RWPE2 (cell line): ENCODE data around the gene TLX1.

ENCODE experiments used
- ATAC-seq: fragments of 200-7000 bp; cut with Tn5 transposase; 3 replicates; pipeline ENCODE4 v1.9.1; 2021; ENCODE audit warnings: low read depth
- DNase-seq: peaks from one replicate; pipeline ENCODE4 v3.0.0-alpha.2; 2020; ENCODE audit warnings: low spot score
- H3K27ac ChIP-seq: fragments of 450-650 bp; 2 replicates; pipeline ENCODE4 v1.5.1; 2017; ENCODE audit warnings: mild to moderate bottlenecking; ENCODE audit not compliant: poor library complexity, severe bottlenecking
- H3K27me3 ChIP-seq: fragments of 250-450 bp; sonication (Bioruptor Pico); 2 replicates; pipeline ENCODE4 v1.5.1; 2021; ENCODE audit warnings: mild to moderate bottlenecking, moderate library complexity; ENCODE audit not compliant: insufficient read depth, poor library complexity, severe bottlenecking
- H3K36me3 ChIP-seq: fragments of 250-450 bp; sonication (Bioruptor Pico); 2 replicates; pipeline ENCODE4 v1.5.1; 2020; ENCODE audit warnings: low read depth, mild to moderate bottlenecking, moderate library complexity
- H3K4me1 ChIP-seq: fragments of 250-450 bp; sonication (Bioruptor Pico); 2 replicates; pipeline ENCODE4 v1.5.1; 2021; ENCODE audit warnings: mild to moderate bottlenecking, moderate library complexity; ENCODE audit not compliant: insufficient read depth, poor library complexity, severe bottlenecking
- H3K4me3 ChIP-seq: fragments of 250-450 bp; sonication (Bioruptor Pico); 2 replicates; pipeline ENCODE4 v1.5.1; 2021; ENCODE audit warnings: mild to moderate bottlenecking, moderate library complexity; ENCODE audit not compliant: severe bottlenecking
- H3K9me3 ChIP-seq: fragments of 250-450 bp; sonication (Bioruptor Pico); 2 replicates; pipeline ENCODE4 v1.5.1; 2021; ENCODE audit warnings: mild to moderate bottlenecking, moderate library complexity; ENCODE audit not compliant: severe bottlenecking
- TF ChIP-seq, protein P1 (sequence below): fragments of 450-650 bp; IDR thresholded peaks from one replicate; pipeline ENCODE4 v1.5.1; 2017; ENCODE audit warnings: mild to moderate bottlenecking, moderate library complexity; ENCODE audit not compliant: poor library complexity, severe bottlenecking

Gene TLX1

GRCh38 chr10:101133489-101134298, 2.6 kb downstream of the TLX1 start:
- DNase-seq (no peak), ATAC-seq (no peak)
- Histone ChIP-seq H3K27me3 (peaks cover 97% of the 10 kb centered on the region), H3K4me1 (no peaks in the 10 kb centered on the region), H3K9me3 (no peaks in the 10 kb centered on the region), H3K4me3 (no peak overlapping the region), H3K27ac (no peak overlapping the region), H3K36me3 (no peaks in the 10 kb centered on the region)
- TF ChIP-seq, protein P1, sequence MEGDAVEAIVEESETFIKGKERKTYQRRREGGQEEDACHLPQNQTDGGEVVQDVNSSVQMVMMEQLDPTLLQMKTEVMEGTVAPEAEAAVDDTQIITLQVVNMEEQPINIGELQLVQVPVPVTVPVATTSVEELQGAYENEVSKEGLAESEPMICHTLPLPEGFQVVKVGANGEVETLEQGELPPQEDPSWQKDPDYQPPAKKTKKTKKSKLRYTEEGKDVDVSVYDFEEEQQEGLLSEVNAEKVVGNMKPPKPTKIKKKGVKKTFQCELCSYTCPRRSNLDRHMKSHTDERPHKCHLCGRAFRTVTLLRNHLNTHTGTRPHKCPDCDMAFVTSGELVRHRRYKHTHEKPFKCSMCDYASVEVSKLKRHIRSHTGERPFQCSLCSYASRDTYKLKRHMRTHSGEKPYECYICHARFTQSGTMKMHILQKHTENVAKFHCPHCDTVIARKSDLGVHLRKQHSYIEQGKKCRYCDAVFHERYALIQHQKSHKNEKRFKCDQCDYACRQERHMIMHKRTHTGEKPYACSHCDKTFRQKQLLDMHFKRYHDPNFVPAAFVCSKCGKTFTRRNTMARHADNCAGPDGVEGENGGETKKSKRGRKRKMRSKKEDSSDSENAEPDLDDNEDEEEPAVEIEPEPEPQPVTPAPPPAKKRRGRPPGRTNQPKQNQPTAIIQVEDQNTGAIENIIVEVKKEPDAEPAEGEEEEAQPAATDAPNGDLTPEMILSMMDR = no peak

DNA sequence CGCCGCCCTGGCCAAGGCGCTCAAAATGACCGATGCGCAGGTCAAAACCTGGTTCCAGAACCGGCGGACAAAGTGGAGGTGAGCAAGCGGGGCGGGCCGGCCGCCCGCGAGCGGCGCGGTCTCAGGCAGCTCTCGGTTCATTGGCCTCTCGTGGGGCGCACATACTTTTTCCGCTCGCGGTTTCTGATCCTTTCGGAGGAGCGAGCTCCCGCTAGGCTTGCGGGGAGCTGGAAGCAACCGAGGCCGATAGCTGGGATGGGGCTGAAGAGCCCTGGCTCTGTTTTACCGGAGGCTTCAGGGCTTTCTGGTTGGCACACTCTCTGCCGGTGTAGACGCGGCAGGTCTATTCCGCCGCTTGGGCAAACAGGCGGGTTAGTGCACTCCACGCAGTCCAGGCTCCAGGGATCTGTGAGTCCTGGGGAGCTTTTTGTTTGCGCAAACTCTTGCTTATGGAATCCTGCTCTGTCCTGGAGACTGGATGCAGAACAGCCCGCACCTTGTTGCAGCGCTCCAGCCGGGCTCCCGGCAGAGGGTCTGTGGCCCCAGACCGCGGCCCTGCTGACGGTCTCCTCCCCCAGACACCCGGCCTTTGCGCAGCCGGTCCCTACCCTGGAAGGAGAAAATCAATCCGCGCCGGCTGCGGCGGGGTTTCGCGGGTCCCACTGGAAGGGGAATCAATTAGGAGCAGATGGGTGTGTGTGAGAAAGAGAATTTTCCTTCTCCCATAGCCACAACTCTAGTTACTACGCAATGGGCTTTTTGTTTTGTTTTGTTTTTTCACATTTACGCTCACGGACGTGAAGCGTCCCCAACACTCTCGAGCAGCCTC, 3.4 kb downstream of the TLX1 start:
- Histone ChIP-seq H3K36me3 (no peaks in the 10 kb centered on the region), H3K4me3 (no peak overlapping the region), H3K9me3 (no peaks in the 10 kb centered on the region), H3K27me3 (peaks cover 100% of the 10 kb centered on the region), H3K27ac (no peak overlapping the region), H3K4me1 (no peaks in the 10 kb centered on the region)
- DNase-seq (no peak), ATAC-seq (no peak)
- TF ChIP-seq, protein P1 = no peak

- peaks cover 100% of the 10 kb centered on the region for H3K27me3 ChIP-seq
- H3K4me1 ChIP-seq = no peaks in the 10 kb centered on the region
- H3K36me3 ChIP-seq = no peaks in the 10 kb centered on the region
- no peaks in the 10 kb centered on the region for H3K9me3 ChIP-seq
- DNase-seq = peak; percentile 52
- H3K27ac ChIP-seq = no peak overlapping the region
- TF ChIP-seq, protein P1 = no peak
- no peak for ATAC-seq
- no peak overlapping the region for H3K4me3 ChIP-seq
Observed at GRCh38 chr10:101135141-101136006, 4.3 kb downstream of the TLX1 start.

DNA sequence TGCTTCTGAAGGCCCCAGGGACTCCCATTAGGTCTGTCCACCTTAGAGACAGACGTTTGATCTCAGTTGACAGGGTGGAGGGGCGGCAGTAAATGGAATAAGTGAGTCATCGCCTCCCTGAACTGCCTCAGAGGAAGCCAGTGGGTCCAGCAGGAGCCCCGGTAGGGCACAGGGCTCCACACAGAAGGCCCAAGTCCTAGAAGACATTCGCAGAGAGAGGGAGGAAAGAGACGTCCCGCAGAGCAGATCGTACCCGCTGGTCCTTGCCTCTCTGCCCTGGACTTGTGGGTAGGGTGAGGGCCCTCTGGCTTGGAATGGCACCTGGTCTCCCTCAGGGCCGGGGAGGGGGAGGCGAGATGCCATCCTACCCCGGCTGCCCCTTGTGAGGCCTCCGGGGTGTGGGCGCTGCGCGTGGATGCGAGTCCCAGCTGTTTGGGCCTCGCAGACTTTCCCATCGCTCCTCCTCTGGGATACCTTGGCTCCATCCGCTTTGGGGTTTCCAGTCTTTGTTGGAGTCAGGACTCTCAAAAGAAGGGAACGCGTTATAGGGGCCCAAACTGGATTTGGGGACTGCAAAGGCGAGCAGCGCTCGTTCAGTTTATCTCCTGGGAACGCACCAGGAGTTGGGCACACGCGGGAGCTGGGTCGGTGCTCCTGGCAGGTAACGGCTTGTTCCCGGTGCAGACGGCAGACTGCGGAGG, 5.1 kb downstream of the TLX1 start:
- Histone ChIP-seq H3K9me3 (no peaks in the 10 kb centered on the region), H3K27ac (no peak overlapping the region), H3K36me3 (no peaks in the 10 kb centered on the region), H3K4me3 (no peak overlapping the region), H3K27me3 (peaks cover 100% of the 10 kb centered on the region), H3K4me1 (no peaks in the 10 kb centered on the region)
- DNase-seq (peak; percentile 47), ATAC-seq (no peak)
- TF ChIP-seq, protein P1 = no peak
